HCT116 (cell line): ENCODE results near the gene LINGO3. TPM values are rescaled to one million over a fixed set of nuclear protein-coding genes. Genes with fewer than 3 reads are reported as not detected.

Source experiments
- ATAC-seq: fragments of 200-7000 bp; cut with Tn5 transposase; 2 replicates; pipeline ENCODE4 v1.9.1; 2020; ENCODE audit warnings: mild to moderate bottlenecking, moderate library complexity
- BruUV-seq: library from RNA; stranded (reverse); fragments of 400-500 nt; replicated peaks from 2 replicates; lab custom pipeline; 2021; lab: Mats Ljungman, UMichigan
- CTCF ChIA-PET: fragments of 300-600 bp; sonication (Branson Sonifier 250); formaldehyde crosslinking; loops from one replicate; lab custom pipeline; 2021; ENCODE audit warnings: antibody characterized with exemption; lab: Charles Lee
- POLR2A ChIA-PET: fragments of 300-600, 350-600 bp; sonication (Branson Sonifier 250); formaldehyde crosslinking; loops from one replicate; lab custom pipeline; 2021; ENCODE audit warnings: antibody characterized with exemption; lab: Charles Lee
- RAD21 ChIA-PET, 2 experiments: fragments of 300-600 bp; sonication (Branson Sonifier 250); formaldehyde crosslinking; loops; one replicate each; lab custom pipeline; 2023; ENCODE audit warnings: low total read pairs in 2 of 2; ENCODE audit not compliant: uncharacterized antibody in 2 of 2, unreplicated experiment in 2 of 2, low non-redundant PET in 1 of 2; lab: Charles Lee
- DNase-seq: peaks from one replicate; pipeline ENCODE4 v3.0.0-alpha.2; 2010; ENCODE audit warnings: low read depth, low spot score
- H2AFZ ChIP-seq: fragments of 200-600 bp; shearing (Covaris generic), sonication (generic); 2 replicates; pipeline ENCODE4 v1.6.1; 2017; ENCODE audit warnings: low read depth, mixed run types, mixed read lengths, antibody characterized with exemption, low read length; ENCODE audit not compliant: poor library complexity, severe bottlenecking
- H3K27ac ChIP-seq: 2 replicates; pipeline ENCODE4 v1.5.1; 2012; ENCODE audit warnings: low read depth, low read length
- H3K27me3 ChIP-seq: fragments of 200-600 bp; sonication (generic); 2 replicates; pipeline ENCODE4 v1.6.1; 2016; ENCODE audit warnings: mixed run types, low read length, mixed read lengths; ENCODE audit not compliant: insufficient read depth
- H3K36me3 ChIP-seq, 2 experiments: fragments of 200-500 bp in 1 of 2; fragments of 200-600 bp in 1 of 2; sonication (Bioruptor generic) in 1 of 2; sonication (generic) in 1 of 2; 2 replicates each; pipeline versions ENCODE4 v1.5.1 to v1.6.1; 2014 to 2016; ENCODE audit warnings: low read length in 2 of 2, inconsistent platforms in 1 of 2, mixed read lengths in 1 of 2, mixed run types in 1 of 2; ENCODE audit not compliant: insufficient read depth in 2 of 2, control insufficient read depth in 1 of 2
- H3K4me1 ChIP-seq, 2 experiments: fragments of 200-600 bp in 1 of 2; sonication (generic) in 1 of 2; 2 replicates each; pipeline versions ENCODE4 v1.5.1 to v1.6.1; 2012 to 2017; ENCODE audit warnings: low read length in 2 of 2, inconsistent platforms in 1 of 2, mild to moderate bottlenecking in 1 of 2, mixed read lengths in 1 of 2, mixed run types in 1 of 2, moderate library complexity in 1 of 2; ENCODE audit not compliant: insufficient read depth in 2 of 2, control insufficient read depth in 1 of 2
- H3K4me2 ChIP-seq: fragments of 200-600 bp; sonication (generic); 2 replicates; pipeline ENCODE4 v1.6.1; 2017; ENCODE audit warnings: mixed run types, low read length, mixed read lengths
- H3K4me3 ChIP-seq, 2 experiments: fragments of 200-600 bp in 1 of 2; sonication (generic) in 1 of 2; replicated peaks in 1 of 2; 2 replicates each; pipeline ENCODE4 v1.5.1; 2011 to 2016; ENCODE audit warnings: low read length in 2 of 2, control low read depth in 1 of 2, low read depth in 1 of 2, mild to moderate bottlenecking in 1 of 2, mixed read lengths in 1 of 2, mixed run types in 1 of 2
- H3K79me2 ChIP-seq: fragments of 200-600 bp; sonication (generic); 2 replicates; pipeline ENCODE4 v1.6.1; 2017; ENCODE audit warnings: mild to moderate bottlenecking, mixed run types, low read length, moderate library complexity, mixed read lengths; ENCODE audit not compliant: insufficient read depth
- H3K9ac ChIP-seq: fragments of 200-600 bp; sonication (generic); 2 replicates; pipeline ENCODE4 v1.6.1; 2016; ENCODE audit warnings: low read length, mixed read lengths
- H3K9me2 ChIP-seq: fragments of 200-600 bp; sonication (generic), shearing (Covaris generic); 2 replicates; pipeline ENCODE4 v1.6.1; 2017; ENCODE audit warnings: mixed run types, mild to moderate bottlenecking, moderate library complexity; ENCODE audit not compliant: insufficient read depth
- H3K9me3 ChIP-seq, 2 experiments: fragments of 200-500 bp in 1 of 2; fragments of 200-600 bp in 1 of 2; sonication (Bioruptor generic) in 1 of 2; sonication (generic) in 1 of 2; 2 replicates each; pipeline ENCODE4 v1.6.1; 2014 to 2017; ENCODE audit warnings: low read length in 2 of 2, mixed read lengths in 2 of 2, inconsistent platforms in 1 of 2, low read depth in 1 of 2, mild to moderate bottlenecking in 1 of 2, mixed run types in 1 of 2, moderate library complexity in 1 of 2; ENCODE audit not compliant: control insufficient read depth in 1 of 2, insufficient read depth in 1 of 2
- H4K20me1 ChIP-seq: fragments of 200-600 bp; sonication (generic), shearing (Covaris generic); 2 replicates; pipeline ENCODE4 v1.6.1; 2017; ENCODE audit warnings: mixed run types, mild to moderate bottlenecking, moderate library complexity; ENCODE audit not compliant: insufficient read depth
- ATF3 ChIP-seq: IDR thresholded peaks from 2 replicates; pipeline ENCODE4 v1.6.1; 2012
- CEBPB ChIP-seq: IDR thresholded peaks from 2 replicates; pipeline ENCODE4 v1.6.1; 2012; ENCODE audit warnings: low read depth
- ELF1 ChIP-seq: IDR thresholded peaks from 2 replicates; pipeline ENCODE4 v1.6.1; 2012; ENCODE audit warnings: low read depth, borderline replicate concordance
- EZH2phosphoT487 ChIP-seq: fragments of 200-600 bp; IDR thresholded peaks from 2 replicates; pipeline ENCODE4 v1.6.1; 2018; ENCODE audit warnings: antibody characterized with exemption, borderline replicate concordance
- FOSL1 ChIP-seq: IDR thresholded peaks from 2 replicates; pipeline ENCODE4 v1.6.1; 2012; ENCODE audit warnings: low read depth
- JUND ChIP-seq: IDR thresholded peaks from 2 replicates; pipeline ENCODE4 v1.6.1; 2012
- POLR2A ChIP-seq: IDR thresholded peaks from 2 replicates; pipeline ENCODE4 v1.7.0; 2011; ENCODE audit warnings: borderline replicate concordance; ENCODE audit not compliant: insufficient read depth, insufficient read length; ENCODE audit errors: extremely low read depth
- POLR2AphosphoS5 ChIP-seq: IDR thresholded peaks from 2 replicates; pipeline ENCODE4 v1.6.1; 2011; ENCODE audit warnings: mild to moderate bottlenecking, low read depth, low read length, moderate library complexity
- SIN3A ChIP-seq: IDR thresholded peaks from 2 replicates; pipeline ENCODE4 v1.6.1; 2012; ENCODE audit warnings: low read depth
- SP1 ChIP-seq: IDR thresholded peaks from 2 replicates; pipeline ENCODE4 v1.6.1; 2012; ENCODE audit warnings: low read depth
- SRF ChIP-seq: IDR thresholded peaks from 2 replicates; pipeline ENCODE4 v1.6.1; 2012; ENCODE audit warnings: low read depth
- TCF7L2 ChIP-seq: IDR thresholded peaks from 2 replicates; pipeline ENCODE4 v1.7.0; 2011; ENCODE audit warnings: borderline replicate concordance, inconsistent platforms; ENCODE audit not compliant: insufficient read depth, insufficient read length; ENCODE audit errors: extremely low read depth
- YY1 ChIP-seq: IDR thresholded peaks from 2 replicates; pipeline ENCODE4 v1.6.1; 2011; ENCODE audit warnings: low read length, low read depth, moderate library complexity, mild to moderate bottlenecking; ENCODE audit not compliant: insufficient replicate concordance; ENCODE audit errors: extremely low read depth
- ZFX ChIP-seq: fragments of 450-650 bp; IDR thresholded peaks from 2 replicates; pipeline ENCODE4 v1.6.1; 2017
- ZNF274 ChIP-seq: fragments of 200-500 bp; sonication (Bioruptor generic); IDR thresholded peaks from 2 replicates; pipeline ENCODE4 v1.6.1; 2014; ENCODE audit warnings: mild to moderate bottlenecking, low read depth, low read length, inconsistent platforms
- intact Hi-C: fragments of 100-400 bp; cut with micrococcal nuclease; formaldehyde crosslinking; loops from 2 replicates; pipeline ENCODE4 v1.10.0; 2022
- total RNA-seq: library from RNA; stranded (reverse); gene quantifications from one replicate; pipeline ENCODE4 v1.2.1, GENCODE V29; 2021; ENCODE audit not compliant: unreplicated experiment

Gene LINGO3
- total RNA-seq, 1 experiment from 2014 or later: not detected

- Histone ChIP-seq H3K79me2 (no peaks in the 10 kb centered on the region), H3K4me2 (no peak overlapping the region), H3K9me2 (no peaks in the 10 kb centered on the region), H3K36me3 (no peaks in the 10 kb centered on the region), H3K9me3 (no peaks in the 10 kb centered on the region), H2AFZ (no peak overlapping the region), H3K4me1 (no peaks in the 10 kb centered on the region), H3K9ac (no peak overlapping the region), H4K20me1 (no peaks in the 10 kb centered on the region), H3K27me3 (no peaks in the 10 kb centered on the region), H3K4me3 (no peak overlapping the region), H3K27ac (no peak overlapping the region)
- ChIA-PET RAD21 (no interaction called here), POLR2A (no interaction called here), CTCF (no interaction called here)
- intact Hi-C loops: no loop called here
- no peak for DNase-seq
- TF ChIP-seq SIN3A: no peak
- no peak for TF ChIP-seq SP1
- no peak for TF ChIP-seq YY1
- TF ChIP-seq ZFX: no peak
- no peak for TF ChIP-seq SRF
- no peak for TF ChIP-seq ZNF274
- TF ChIP-seq FOSL1: no peak
- TF ChIP-seq EZH2phosphoT487: no peak
- TF ChIP-seq TCF7L2: no peak
- TF ChIP-seq POLR2AphosphoS5: no peak
- no peak for TF ChIP-seq ELF1
- no peak for TF ChIP-seq ATF3
- TF ChIP-seq JUND: no peak
- TF ChIP-seq CEBPB: no peak
- no peak for TF ChIP-seq POLR2A
- no peak for ATAC-seq
- BruUV-seq: no TSS peak
These were observed 5.4 kb downstream of the LINGO3 start for GRCh38 chr19:2302319-2303210.
